GM18861 (cell line): ENCODE data around the gene PSMD12.
"Not testable (repeated sequence)": the region's sequence is repeated elsewhere in the genome, so short reads cannot be mapped to it uniquely, and the experiment has no call there.

Experiments
- ATAC-seq: cut with Tn5 transposase; IDR thresholded peaks from one replicate; pipeline ENCODE4 v1.9.1; 2021; ENCODE audit not compliant: unreplicated experiment

Gene PSMD12

GRCh38 chr17:67359960-67360791 lies 6.2 kb downstream of the PSMD12 start:
- no peak for ATAC-seq

GRCh38 chr17:67358612-67359011 lies 7.8 kb downstream of the PSMD12 start:
- ATAC-seq = no peak

GRCh38 chr17:67353929-67354574 lies 12.3 kb downstream of the PSMD12 start:
- ATAC-seq = no peak

GRCh38 chr17:67353161-67353560 lies 13.2 kb downstream of the PSMD12 start:
- no peak for ATAC-seq

GRCh38 chr17:67349420-67349819 lies 17.0 kb downstream of the PSMD12 start:
- no peak for ATAC-seq

GRCh38 chr17:67347826-67348225 lies 18.6 kb downstream of the PSMD12 start:
- no peak for ATAC-seq

GRCh38 chr17:67343237-67343636 lies 23.1 kb downstream of the PSMD12 start:
- no peak for ATAC-seq

- ATAC-seq = not testable (repeated sequence)
These were observed 28.0 kb downstream of the PSMD12 start for GRCh38 chr17:67338353-67338752.

- ATAC-seq = no peak
These were observed 29.5 kb downstream of the PSMD12 start for GRCh38 chr17:67336859-67337258.

- no peak for ATAC-seq
These were observed 31.0 kb downstream of the PSMD12 start for GRCh38 chr17:67335245-67335835.

- ATAC-seq = not testable (repeated sequence)
These were observed 34.2 kb downstream of the PSMD12 start for GRCh38 chr17:67332162-67332508.

- ATAC-seq = not testable (repeated sequence)
These were observed 34.8 kb downstream of the PSMD12 start for GRCh38 chr17:67331381-67332161.

- ATAC-seq = no peak
These were observed 38.4 kb downstream of the PSMD12 start for GRCh38 chr17:67328026-67328425.

GRCh38 chr17:67326959-67327745 lies 39.2 kb downstream of the PSMD12 start:
- not testable (repeated sequence) for ATAC-seq

- no peak for ATAC-seq
These were observed 39.9 kb downstream of the PSMD12 start for GRCh38 chr17:67326440-67326839.

- ATAC-seq = no peak
These were observed 42.0 kb downstream of the PSMD12 start for GRCh38 chr17:67324330-67324729.

- ATAC-seq = no peak
These were observed 42.9 kb downstream of the PSMD12 start for GRCh38 chr17:67323445-67323844.

- no peak for ATAC-seq
These were observed 44.2 kb downstream of the PSMD12 start for GRCh38 chr17:67322042-67322787.

GRCh38 chr17:67321486-67321885 lies 44.9 kb downstream of the PSMD12 start:
- ATAC-seq = not testable (repeated sequence)

- no peak for ATAC-seq
These were observed 49.6 kb downstream of the PSMD12 start for GRCh38 chr17:67316781-67317180.
